Measurements from ENCODE around the gene TOP3A. TPM values are rescaled to one million over a fixed set of nuclear protein-coding genes. Genes with fewer than 3 reads are reported as not detected.

The TOP3A gene, protein sequence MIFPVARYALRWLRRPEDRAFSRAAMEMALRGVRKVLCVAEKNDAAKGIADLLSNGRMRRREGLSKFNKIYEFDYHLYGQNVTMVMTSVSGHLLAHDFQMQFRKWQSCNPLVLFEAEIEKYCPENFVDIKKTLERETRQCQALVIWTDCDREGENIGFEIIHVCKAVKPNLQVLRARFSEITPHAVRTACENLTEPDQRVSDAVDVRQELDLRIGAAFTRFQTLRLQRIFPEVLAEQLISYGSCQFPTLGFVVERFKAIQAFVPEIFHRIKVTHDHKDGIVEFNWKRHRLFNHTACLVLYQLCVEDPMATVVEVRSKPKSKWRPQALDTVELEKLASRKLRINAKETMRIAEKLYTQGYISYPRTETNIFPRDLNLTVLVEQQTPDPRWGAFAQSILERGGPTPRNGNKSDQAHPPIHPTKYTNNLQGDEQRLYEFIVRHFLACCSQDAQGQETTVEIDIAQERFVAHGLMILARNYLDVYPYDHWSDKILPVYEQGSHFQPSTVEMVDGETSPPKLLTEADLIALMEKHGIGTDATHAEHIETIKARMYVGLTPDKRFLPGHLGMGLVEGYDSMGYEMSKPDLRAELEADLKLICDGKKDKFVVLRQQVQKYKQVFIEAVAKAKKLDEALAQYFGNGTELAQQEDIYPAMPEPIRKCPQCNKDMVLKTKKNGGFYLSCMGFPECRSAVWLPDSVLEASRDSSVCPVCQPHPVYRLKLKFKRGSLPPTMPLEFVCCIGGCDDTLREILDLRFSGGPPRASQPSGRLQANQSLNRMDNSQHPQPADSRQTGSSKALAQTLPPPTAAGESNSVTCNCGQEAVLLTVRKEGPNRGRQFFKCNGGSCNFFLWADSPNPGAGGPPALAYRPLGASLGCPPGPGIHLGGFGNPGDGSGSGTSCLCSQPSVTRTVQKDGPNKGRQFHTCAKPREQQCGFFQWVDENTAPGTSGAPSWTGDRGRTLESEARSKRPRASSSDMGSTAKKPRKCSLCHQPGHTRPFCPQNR
- total RNA-seq (ENCODE audit: low replicate concordance) = 49.2 and 67.8 TPM in 2 replicates

DNA sequence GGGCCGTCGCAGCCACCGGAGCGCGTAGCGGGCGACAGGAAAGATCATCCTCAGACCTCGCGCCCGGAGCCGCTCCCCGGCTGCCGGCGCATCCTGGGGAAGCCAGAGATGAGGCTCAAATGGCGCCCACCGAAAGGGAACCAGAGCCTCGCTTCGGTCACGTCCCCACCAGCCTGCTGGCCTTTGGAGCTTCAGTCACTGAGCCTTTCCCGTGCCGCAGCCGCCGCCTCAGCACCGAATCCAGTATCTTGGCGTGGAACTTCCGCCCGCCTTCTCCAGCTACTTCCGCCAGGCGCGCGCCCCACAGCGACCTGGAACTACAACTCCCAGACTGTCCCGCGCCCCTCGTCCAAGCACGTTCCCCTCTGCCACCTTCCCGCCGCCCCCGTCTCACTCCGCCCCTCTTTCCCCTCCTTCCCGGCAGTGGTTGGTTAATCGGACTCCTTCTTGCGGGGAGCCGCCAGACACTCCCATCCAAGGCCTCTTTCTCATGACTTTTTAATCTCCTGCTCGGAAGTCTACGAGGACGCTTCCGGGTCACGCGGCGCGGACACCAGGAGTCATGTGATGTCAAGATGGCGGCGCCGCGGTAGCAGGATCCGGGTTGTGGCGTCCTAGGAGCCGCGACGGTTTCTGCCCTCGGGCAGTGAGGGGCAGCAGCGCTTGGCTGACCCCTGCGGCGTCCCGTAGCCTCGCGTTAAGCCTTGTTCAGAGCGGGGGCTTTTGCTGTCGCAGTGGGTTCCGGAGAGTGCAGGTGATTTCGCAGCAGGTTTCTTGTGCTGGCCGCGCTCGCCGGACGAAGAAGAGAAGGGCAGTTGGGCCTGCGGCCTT is at the start of gene TOP3A, which contains the start of gene SMCR8:
TOP3A (minus strand) TSS at position 264 of the 831 bp plus-strand sequence; CDS start at position 48, 216 bp downstream.
SMCR8 (plus strand) TSS at position 563 of the 831 bp plus-strand sequence. CDS start 497 bp downstream, outside the sequence.
- Histone ChIP-seq H3K9ac (peak within 1 kb of the TSS; percentile 88), H3K4me2 (peak within 1 kb of the TSS; percentile 80), H3F3A (ENCODE audit: low read depth) (peaks cover 12% of the 10 kb centered on the region), H3K27ac (peak within 1 kb of the TSS; percentile 94), H3K4me3 (peak within 1 kb of the TSS; percentile 89), H4K20me1 (ENCODE audit: low read depth) (peaks cover 38% of the 10 kb centered on the region), H3K4me1 (peaks cover 16% of the 10 kb centered on the region), H3K36me3 (no peaks in the 10 kb centered on the region), H3K79me2 (ENCODE audit: low read depth) (peaks cover 88% of the 10 kb centered on the region), H3K27me3 (no peaks in the 10 kb centered on the region), H3K9me3 (ENCODE audit: low read depth) (no peaks in the 10 kb centered on the region), H2AFZ (replicated peaks) (peak within 1 kb of the TSS; percentile 81)
- peaks cover 40% of the 10 kb centered on the region for H3K4me1 Mint-ChIP-seq
- DNase-seq (ENCODE audit: low spot score) = peak; percentile 97
- H3K9me3 Mint-ChIP-seq = no peaks in the 10 kb centered on the region
- TF ChIP-seq, protein P1, sequence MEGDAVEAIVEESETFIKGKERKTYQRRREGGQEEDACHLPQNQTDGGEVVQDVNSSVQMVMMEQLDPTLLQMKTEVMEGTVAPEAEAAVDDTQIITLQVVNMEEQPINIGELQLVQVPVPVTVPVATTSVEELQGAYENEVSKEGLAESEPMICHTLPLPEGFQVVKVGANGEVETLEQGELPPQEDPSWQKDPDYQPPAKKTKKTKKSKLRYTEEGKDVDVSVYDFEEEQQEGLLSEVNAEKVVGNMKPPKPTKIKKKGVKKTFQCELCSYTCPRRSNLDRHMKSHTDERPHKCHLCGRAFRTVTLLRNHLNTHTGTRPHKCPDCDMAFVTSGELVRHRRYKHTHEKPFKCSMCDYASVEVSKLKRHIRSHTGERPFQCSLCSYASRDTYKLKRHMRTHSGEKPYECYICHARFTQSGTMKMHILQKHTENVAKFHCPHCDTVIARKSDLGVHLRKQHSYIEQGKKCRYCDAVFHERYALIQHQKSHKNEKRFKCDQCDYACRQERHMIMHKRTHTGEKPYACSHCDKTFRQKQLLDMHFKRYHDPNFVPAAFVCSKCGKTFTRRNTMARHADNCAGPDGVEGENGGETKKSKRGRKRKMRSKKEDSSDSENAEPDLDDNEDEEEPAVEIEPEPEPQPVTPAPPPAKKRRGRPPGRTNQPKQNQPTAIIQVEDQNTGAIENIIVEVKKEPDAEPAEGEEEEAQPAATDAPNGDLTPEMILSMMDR (IDR thresholded peaks at IDR 0.05) = no peak
- TF ChIP-seq EZH2phosphoT487 (IDR thresholded peaks at IDR 0.05) (no peak), EZH2 (IDR thresholded peaks at IDR 0.05) (no peak)
- H3K36me3 Mint-ChIP-seq = peaks cover 17% of the 10 kb centered on the region
- H3K27me3 Mint-ChIP-seq (ENCODE audit: insufficient read depth, low read depth) = peaks cover 3% of the 10 kb centered on the region
- H3K4me3 Mint-ChIP-seq = peak within 1 kb of the TSS; percentile 99
- H3K27ac Mint-ChIP-seq = peak within 1 kb of the TSS; percentile 98

DNA sequence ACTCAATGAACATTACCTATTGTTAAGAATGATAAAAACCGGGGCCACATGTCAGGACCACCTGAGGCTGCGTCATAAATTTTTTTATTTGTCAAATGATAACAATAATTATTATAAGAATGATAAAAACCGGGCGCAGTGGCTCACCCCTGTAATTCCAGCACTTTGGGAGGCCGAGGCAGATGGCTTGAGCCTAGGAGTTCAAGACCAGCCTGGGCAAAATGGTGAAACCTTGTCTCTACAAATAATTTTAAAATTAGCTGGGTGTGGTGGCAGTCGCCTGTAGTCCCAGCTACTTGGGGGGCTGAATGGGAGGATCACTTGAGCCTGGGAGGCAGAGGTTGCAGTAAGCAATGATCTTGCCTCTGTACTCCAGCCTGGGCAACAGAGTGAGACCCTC is 49.4 kb upstream of the TOP3A start:
- no peaks in the 10 kb centered on the region for H4K20me1 ChIP-seq (ENCODE audit: low read depth)
- peaks cover 2% of the 10 kb centered on the region for H3K27me3 Mint-ChIP-seq (ENCODE audit: insufficient read depth, low read depth)
- H3K27ac Mint-ChIP-seq = no peak overlapping the region
- no peak overlapping the region for H3K4me3 ChIP-seq
- peak overlapping the region; percentile 48 for H3K4me3 Mint-ChIP-seq
- H3K27ac ChIP-seq = no peak overlapping the region
- H3K9me3 Mint-ChIP-seq = no peaks in the 10 kb centered on the region
- H3K4me1 Mint-ChIP-seq = peaks cover 14% of the 10 kb centered on the region
- TF ChIP-seq EZH2 (IDR thresholded peaks at IDR 0.05) = no peak
- TF ChIP-seq, protein P1 (IDR thresholded peaks at IDR 0.05) = no peak
- no peak for TF ChIP-seq EZH2phosphoT487 (IDR thresholded peaks at IDR 0.05)
- peaks cover 5% of the 10 kb centered on the region for H3K4me1 ChIP-seq
- H3K36me3 ChIP-seq = no peaks in the 10 kb centered on the region
- peaks cover 3% of the 10 kb centered on the region for H3K36me3 Mint-ChIP-seq
- peak overlapping the region; percentile 80 for H3K4me2 ChIP-seq
- H3K79me2 ChIP-seq (ENCODE audit: low read depth) = peaks cover 35% of the 10 kb centered on the region
- no peak overlapping the region for H2AFZ ChIP-seq (replicated peaks)
- H3F3A ChIP-seq (ENCODE audit: low read depth) = no peaks in the 10 kb centered on the region
- DNase-seq (ENCODE audit: low spot score) = no peak
- H3K27me3 ChIP-seq = no peaks in the 10 kb centered on the region
- no peak overlapping the region for H3K9ac ChIP-seq
- no peaks in the 10 kb centered on the region for H3K9me3 ChIP-seq (ENCODE audit: low read depth)
